ENCODE results near the gene FAM210B.

- TF ChIP-seq EZH2phosphoT487 (conservative IDR thresholded peaks at IDR 0.05; ENCODE audit: low read length) (no peak), CTCF (IDR thresholded peaks at IDR 0.05; ENCODE audit: insufficient read depth, low read length, poor library complexity, severe bottlenecking) (no peak)
Measured at GRCh38 chr20:56403465-56403864, 44.7 kb downstream of the FAM210B start.
